Endodermal cell (in vitro differentiated cells): ENCODE results near the gene UVRAG. TPM values are rescaled to one million over a fixed set of nuclear protein-coding genes. Genes with fewer than 3 reads are reported as not detected.

Experiments
- DNase-seq: peaks from one replicate; pipeline ENCODE4 v3.0.0-alpha.2; 2017
- H3K27ac ChIP-seq: 2 replicates; pipeline ENCODE4 v1.5.1; 2013; ENCODE audit warnings: mild to moderate bottlenecking, low read depth, low read length, moderate library complexity
- H3K27me3 ChIP-seq: 2 replicates; pipeline ENCODE4 v1.6.1; 2013; ENCODE audit warnings: mild to moderate bottlenecking, low read length, moderate library complexity; ENCODE audit not compliant: insufficient read depth, control insufficient read depth, poor library complexity, severe bottlenecking
- H3K36me3 ChIP-seq: 2 replicates; pipeline ENCODE4 v1.7.0; 2013; ENCODE audit warnings: mild to moderate bottlenecking, low read length, moderate library complexity; ENCODE audit not compliant: control insufficient read depth, insufficient read depth
- H3K4me1 ChIP-seq: one replicate; pipeline ENCODE4 v1.7.0; 2013; ENCODE audit warnings: low read length; ENCODE audit not compliant: control insufficient read depth, insufficient read depth
- H3K4me3 ChIP-seq: 2 replicates; pipeline ENCODE4 v1.5.1; 2013; ENCODE audit warnings: mild to moderate bottlenecking, low read length, moderate library complexity
- H3K9ac ChIP-seq: 2 replicates; pipeline ENCODE4 v1.6.1; 2013; ENCODE audit warnings: mild to moderate bottlenecking, low read length, moderate library complexity; ENCODE audit not compliant: poor library complexity, severe bottlenecking; ENCODE audit errors: extremely low read depth
- H3K9me3 ChIP-seq: 2 replicates; pipeline ENCODE4 v1.6.1; 2013; ENCODE audit warnings: mild to moderate bottlenecking, low read length, moderate library complexity; ENCODE audit not compliant: control insufficient read depth
- H3K27ac Mint-ChIP-seq: 2 replicates; pipeline ENCODE4 v1.8.0; 2020; ENCODE audit warnings: mixed read lengths
- H3K27me3 Mint-ChIP-seq: 2 replicates; pipeline ENCODE4 v1.8.0; 2021; ENCODE audit warnings: mild to moderate bottlenecking, mixed read lengths; ENCODE audit not compliant: insufficient read depth
- H3K36me3 Mint-ChIP-seq: 2 replicates; pipeline ENCODE4 v1.8.0; 2020; ENCODE audit warnings: low read depth, mixed read lengths
- H3K4me1 Mint-ChIP-seq: 2 replicates; pipeline ENCODE4 v1.8.0; 2020; ENCODE audit warnings: mixed read lengths
- H3K4me3 Mint-ChIP-seq: 2 replicates; pipeline ENCODE4 v1.8.0; 2020; ENCODE audit warnings: mild to moderate bottlenecking, moderate library complexity, mixed read lengths
- H3K9me3 Mint-ChIP-seq: 2 replicates; pipeline ENCODE4 v1.8.0; 2020; ENCODE audit warnings: mild to moderate bottlenecking, mixed read lengths
- CTCF ChIP-seq: fragments of 200-600 bp; sonication (generic); conservative IDR thresholded peaks from 2 replicates; pipeline ENCODE4 v1.5.0; 2021; ENCODE audit warnings: antibody characterized with exemption, mild to moderate bottlenecking
- WGBS, 2 experiments: methylation state at CpG; one replicate each; pipeline versions ENCODE4 v1.1.5 to v1.1.7; 2013; ENCODE audit warnings: missing lambda C conversion rate in 2 of 2, mixed read lengths in 1 of 2; ENCODE audit not compliant: insufficient coverage in 1 of 2, insufficient read length in 1 of 2; 5-methylcytosine and 5-hydroxymethylcytosine counted together
- total RNA-seq, 2 donors: library from RNA; stranded (reverse); fragmentation: NEBNext Ultra II Directional in 1 of 2; extraction: Animal tissue kit (Norgen Biotek cat#: 25700) in 1 of 2; gene quantifications; 2 replicates in 1 of 2; 3 replicates in 1 of 2; pipeline ENCODE4 v1.2.1, GENCODE V29; 2021

Gene UVRAG
- total RNA-seq, 2 donors from 2014 or later = 19.7 to 34.9 TPM

GRCh38 chr11:76007166-76007565 is 192.2 kb downstream of the UVRAG start:
- H3K27ac ChIP-seq = no peak overlapping the region
- no peak for TF ChIP-seq CTCF
- H3K4me1 ChIP-seq = no peaks in the 10 kb centered on the region
- no peak for DNase-seq
- peaks cover 69% of the 10 kb centered on the region for H3K36me3 Mint-ChIP-seq
- H3K27me3 ChIP-seq = no peaks in the 10 kb centered on the region
- H3K9me3 ChIP-seq = no peaks in the 10 kb centered on the region
- H3K27me3 Mint-ChIP-seq = no peaks in the 10 kb centered on the region
- H3K27ac Mint-ChIP-seq = no peak overlapping the region
- no peak overlapping the region for H3K4me3 Mint-ChIP-seq
- H3K9ac ChIP-seq = no peak overlapping the region
- no peaks in the 10 kb centered on the region for H3K9me3 Mint-ChIP-seq
- peaks cover 48% of the 10 kb centered on the region for H3K36me3 ChIP-seq
- H3K4me3 ChIP-seq = no peak overlapping the region
- WGBS, 2 experiments = 88 to 100% methylated on average over 1 to 2 of the region's 2 CpGs
- H3K4me1 Mint-ChIP-seq = no peaks in the 10 kb centered on the region

GRCh38 chr11:76008474-76008873 is 193.5 kb downstream of the UVRAG start:
- Histone ChIP-seq H3K9ac (no peak overlapping the region), H3K4me1 (no peaks in the 10 kb centered on the region), H3K4me3 (no peak overlapping the region), H3K27me3 (no peaks in the 10 kb centered on the region), H3K9me3 (no peaks in the 10 kb centered on the region), H3K27ac (no peak overlapping the region), H3K36me3 (peaks cover 54% of the 10 kb centered on the region)
- no peaks in the 10 kb centered on the region for H3K9me3 Mint-ChIP-seq
- no peak for DNase-seq
- TF ChIP-seq CTCF = no peak
- H3K4me1 Mint-ChIP-seq = no peaks in the 10 kb centered on the region
- peaks cover 68% of the 10 kb centered on the region for H3K36me3 Mint-ChIP-seq
- no peak overlapping the region for H3K27ac Mint-ChIP-seq
- no peaks in the 10 kb centered on the region for H3K27me3 Mint-ChIP-seq
- H3K4me3 Mint-ChIP-seq = no peak overlapping the region
- no CpG with 5 or more reads among the region's 2 CpGs for WGBS, 2 experiments

- no peaks in the 10 kb centered on the region for H3K4me1 Mint-ChIP-seq
- Histone ChIP-seq H3K9me3 (no peaks in the 10 kb centered on the region), H3K36me3 (peaks cover 42% of the 10 kb centered on the region), H3K4me3 (no peak overlapping the region), H3K4me1 (no peaks in the 10 kb centered on the region), H3K27me3 (no peaks in the 10 kb centered on the region), H3K9ac (no peak overlapping the region), H3K27ac (no peak overlapping the region)
- TF ChIP-seq CTCF = no peak
- no peak for DNase-seq
- no peaks in the 10 kb centered on the region for H3K27me3 Mint-ChIP-seq
- peaks cover 59% of the 10 kb centered on the region for H3K36me3 Mint-ChIP-seq
- H3K4me3 Mint-ChIP-seq = no peak overlapping the region
- H3K27ac Mint-ChIP-seq = no peak overlapping the region
- no peaks in the 10 kb centered on the region for H3K9me3 Mint-ChIP-seq
- WGBS, 2 experiments = 95 to 98% methylated on average over 2 of the region's 2 CpGs
Observed at GRCh38 chr11:76010051-76010450, 195.0 kb downstream of the UVRAG start.
